B cell (primary cell): ENCODE data around the gene NAGPA. TPM values are rescaled to one million over a fixed set of nuclear protein-coding genes. Genes with fewer than 3 reads are reported as not detected.

Source experiments
- ATAC-seq: fragments of 200-7000 bp; cut with Tn5 transposase; one replicate; pipeline ENCODE4 v1.10.0; 2021; ENCODE audit warnings: low read depth, mild to moderate bottlenecking, moderate number of reproducible peaks, moderate library complexity
- CTCF ChIA-PET: fragments of 350-600 bp; sonication (Branson Sonifier 250); formaldehyde crosslinking; loops from one replicate; lab custom pipeline; 2021; ENCODE audit warnings: antibody characterized with exemption, inconsistent platforms; lab: Charles Lee
- POLR2A ChIA-PET: fragments of 350-600 bp; sonication (Branson Sonifier 250); formaldehyde crosslinking; loops from one replicate; lab custom pipeline; 2021; ENCODE audit warnings: antibody characterized with exemption; lab: Charles Lee
- DNase-seq: peaks from one replicate; pipeline ENCODE4 v3.0.0; 2013
- H2AFZ ChIP-seq: 2 replicates; pipeline ENCODE4 v1.6.1; 2012; ENCODE audit warnings: mild to moderate bottlenecking, low read depth, low read length; ENCODE audit not compliant: insufficient read depth, poor library complexity, severe bottlenecking
- H3K27ac ChIP-seq, 2 donors: 1 replicate in 1 of 2; 2 replicates in 1 of 2; pipeline ENCODE4 v1.5.1; 2012 to 2013; ENCODE audit warnings: low read length in 2 of 2, mild to moderate bottlenecking in 2 of 2, moderate library complexity in 1 of 2
- H3K27me3 ChIP-seq, 4 experiments: fragments of 200-600 bp in 1 of 4; sonication (generic) in 1 of 4; replicated peaks in 1 of 4; 1 replicate in 2 of 4; 2 replicates in 2 of 4; pipeline versions ENCODE4 v1.6.1 to v1.7.0; 2013 to 2016; ENCODE audit warnings: low read length in 3 of 4, mild to moderate bottlenecking in 2 of 4, mixed read lengths in 1 of 4, moderate library complexity in 1 of 4; ENCODE audit not compliant: insufficient read depth in 4 of 4, control insufficient read depth in 3 of 4; ENCODE audit errors: control extremely low read depth in 1 of 4
- H3K36me3 ChIP-seq, 2 experiments: replicated peaks in 1 of 2; 1 replicate in 1 of 2; 2 replicates in 1 of 2; pipeline versions ENCODE4 v1.6.1 to v1.7.1; 2013; ENCODE audit warnings: low read length in 1 of 2; ENCODE audit not compliant: insufficient read depth in 2 of 2, control insufficient read depth in 1 of 2; ENCODE audit errors: control extremely low read depth in 1 of 2, extremely low read depth in 1 of 2
- H3K4me1 ChIP-seq, 2 donors: fragments of 200-600 bp in 1 of 2; sonication (generic) in 1 of 2; 1 replicate in 1 of 2; 2 replicates in 1 of 2; pipeline versions ENCODE4 v1.5.1 to v1.6.1; 2013 to 2017; ENCODE audit warnings: low read length in 2 of 2; ENCODE audit not compliant: control insufficient read depth in 2 of 2, insufficient read depth in 2 of 2
- H3K4me2 ChIP-seq: replicated peaks from 2 replicates; pipeline ENCODE3; 2012; ENCODE audit warnings: mild to moderate bottlenecking, low read depth, low read length; ENCODE audit not compliant: poor library complexity, severe bottlenecking
- H3K4me3 ChIP-seq, 5 experiments: fragments of 200-600 bp in 1 of 5; sonication (generic) in 1 of 5; 1 replicate in 3 of 5; 2 replicates in 2 of 5; pipeline versions ENCODE4 v1.5.1 to v1.7.0; 2011 to 2016; ENCODE audit warnings: low read length in 4 of 5, mild to moderate bottlenecking in 4 of 5, low read depth in 2 of 5, control low read depth in 1 of 5, moderate library complexity in 1 of 5; ENCODE audit not compliant: insufficient read depth in 1 of 5; ENCODE audit errors: control extremely low read depth in 1 of 5, extremely low read depth in 1 of 5
- H3K79me2 ChIP-seq: fragments of 200-600 bp; sonication (generic); one replicate; pipeline ENCODE4 v1.6.0; 2016; ENCODE audit warnings: low read length; ENCODE audit not compliant: control insufficient read depth, insufficient read depth
- H3K9ac ChIP-seq: fragments of 200-600 bp; sonication (generic); 2 replicates; pipeline ENCODE4 v1.6.1; 2017; ENCODE audit warnings: mild to moderate bottlenecking, low read length, moderate library complexity
- H3K9me3 ChIP-seq, 3 donors: one replicate each; pipeline versions ENCODE4 v1.6.1 to v1.7.1; 2013; ENCODE audit warnings: low read length in 2 of 3; ENCODE audit not compliant: control insufficient read depth in 2 of 3, insufficient read depth in 1 of 3; ENCODE audit errors: control extremely low read depth in 1 of 3
- H4K20me1 ChIP-seq: 2 replicates; pipeline ENCODE4 v1.6.0; 2012; ENCODE audit warnings: mild to moderate bottlenecking, low read length; ENCODE audit not compliant: insufficient read depth, control insufficient read depth, poor library complexity, severe bottlenecking
- H3K27ac Mint-ChIP-seq: one replicate; pipeline ENCODE4 v1.8.0; 2021; ENCODE audit warnings: mixed read lengths
- H3K27me3 Mint-ChIP-seq: one replicate; pipeline ENCODE4 v1.8.0; 2021; ENCODE audit warnings: mixed read lengths
- H3K4me1 Mint-ChIP-seq: one replicate; pipeline ENCODE4 v1.8.0; 2021; ENCODE audit warnings: mixed read lengths
- H3K4me3 Mint-ChIP-seq: one replicate; pipeline ENCODE4 v1.8.0; 2021; ENCODE audit warnings: mixed read lengths
- H3K9me3 Mint-ChIP-seq: one replicate; pipeline ENCODE4 v1.8.0; 2022; ENCODE audit warnings: mixed read lengths; ENCODE audit not compliant: insufficient read depth
- CTCF ChIP-seq: fragments of 200-600 bp; IDR thresholded peaks from one replicate; pipeline ENCODE4 v1.8.0; 2022; ENCODE audit warnings: antibody characterized with exemption, mild to moderate bottlenecking
- EZH2 ChIP-seq: IDR thresholded peaks from 2 replicates; pipeline ENCODE4 v1.6.1; 2012; ENCODE audit warnings: borderline replicate concordance, low read depth, mild to moderate bottlenecking, moderate library complexity, low read length; ENCODE audit not compliant: insufficient read depth, poor library complexity, severe bottlenecking
- WGBS: methylation state at CpG from one replicate; pipeline ENCODE4 v1.1.5; 2013; ENCODE audit warnings: missing lambda C conversion rate; ENCODE audit not compliant: insufficient coverage; 5-methylcytosine and 5-hydroxymethylcytosine counted together
- intact Hi-C: fragments of 100-400 bp; cut with micrococcal nuclease; formaldehyde crosslinking; loops from one replicate; pipeline ENCODE4 v1.10.0; 2022
- polyA plus RNA-seq: library from polyadenylated mRNA; depleted of rRNA; stranded (reverse); fragments of >200 nt; gene quantifications from 2 replicates; pipeline ENCODE4 v1.2.3, GENCODE V29; 2012
- total RNA-seq, 2 donors: library from RNA; stranded (reverse); fragments of 120-200 nt in 1 of 2; gene quantifications; 1 replicate in 1 of 2; 2 replicates in 1 of 2; pipeline versions ENCODE4 v1.2.3 to v1.2.4, GENCODE V29; 2013 to 2022

NAGPA gene
- total and polyA plus RNA-seq, 2 donors (not counting 1 experiment from before 2014, with no cell fraction given) = 38.4 to 38.6 TPM

GRCh38 chr16:5060073-5060641 is 26.4 kb upstream of the NAGPA start:
- no peak overlapping the region for H3K27ac Mint-ChIP-seq
- 94% methylated on average over 6 of the region's 10 CpGs for WGBS
- intact Hi-C loops = no loop called here
- Histone ChIP-seq H3K27me3 (peaks cover 0 to 7% (median 1%) of the 10 kb centered on the region in 4 experiments), H2AFZ (no peak overlapping the region), H3K27ac (no peak overlapping the region), H3K4me1 (no peaks in the 10 kb centered on the region), H3K36me3 (no peaks in the 10 kb centered on the region), H4K20me1 (no peaks in the 10 kb centered on the region), H3K4me2 (no peak overlapping the region), H3K9me3 (no peaks in the 10 kb centered on the region), H3K9ac (no peak overlapping the region), H3K4me3 (no peak overlapping the region), H3K79me2 (no peaks in the 10 kb centered on the region)
- peaks cover 7% of the 10 kb centered on the region for H3K27me3 Mint-ChIP-seq
- no peaks in the 10 kb centered on the region for H3K9me3 Mint-ChIP-seq
- H3K4me1 Mint-ChIP-seq = no peaks in the 10 kb centered on the region
- ATAC-seq (no peak), DNase-seq (no peak)
- POLR2A ChIA-PET = no interaction called here
- TF ChIP-seq CTCF = no peak
- no peak overlapping the region for H3K4me3 Mint-ChIP-seq
- CTCF ChIA-PET = no interaction called here

GRCh38 chr16:5059386-5060072 is 25.8 kb upstream of the NAGPA start:
- H3K4me3 Mint-ChIP-seq = no peak overlapping the region
- H3K4me1 Mint-ChIP-seq = no peaks in the 10 kb centered on the region
- H3K27ac ChIP-seq = no peak overlapping the region
- H3K79me2 ChIP-seq = no peaks in the 10 kb centered on the region
- H3K9ac ChIP-seq = no peak overlapping the region
- ChIA-PET POLR2A (no interaction called here), CTCF (no interaction called here)
- H3K27ac Mint-ChIP-seq = no peak overlapping the region
- no peak for ATAC-seq
- intact Hi-C loops = no loop called here
- H3K4me2 ChIP-seq = no peak overlapping the region
- no peak overlapping the region for H3K4me3 ChIP-seq
- H3K9me3 Mint-ChIP-seq = no peaks in the 10 kb centered on the region
- no peak for DNase-seq
- TF ChIP-seq CTCF (no peak), EZH2 (no peak)
- no peaks in the 10 kb centered on the region for H4K20me1 ChIP-seq
- WGBS = 96% methylated on average over 5 of the region's 6 CpGs
- no peaks in the 10 kb centered on the region for H3K4me1 ChIP-seq
- H3K9me3 ChIP-seq = no peaks in the 10 kb centered on the region
- H3K27me3 Mint-ChIP-seq = peaks cover 7% of the 10 kb centered on the region
- H3K36me3 ChIP-seq = no peaks in the 10 kb centered on the region
- H2AFZ ChIP-seq = no peak overlapping the region
- peaks cover 0 to 7% (median 1%) of the 10 kb centered on the region in 4 experiments for H3K27me3 ChIP-seq
